Muscle layer of duodenum (tissue), 2 donors: ENCODE data around the gene PHRF1.

ENCODE experiments used
- H3K27ac ChIP-seq: one replicate; pipeline ENCODE4 v1.7.0; 2013; ENCODE audit warnings: mild to moderate bottlenecking, low read length
- H3K27me3 ChIP-seq: one replicate; pipeline ENCODE4 v1.7.0; 2013; ENCODE audit warnings: low read depth, mild to moderate bottlenecking, control low read depth, low read length
- H3K36me3 ChIP-seq, 2 donors: one replicate each; pipeline ENCODE4 v1.7.0; 2013; ENCODE audit warnings: low read length in 2 of 2, control low read depth in 1 of 2, mild to moderate bottlenecking in 1 of 2; ENCODE audit not compliant: insufficient read depth in 2 of 2, control insufficient read depth in 1 of 2
- H3K4me1 ChIP-seq, 2 donors: one replicate each; pipeline ENCODE4 v1.7.0; 2013; ENCODE audit warnings: low read length in 2 of 2, mild to moderate bottlenecking in 2 of 2, control low read depth in 1 of 2, moderate library complexity in 1 of 2; ENCODE audit not compliant: insufficient read depth in 2 of 2, control insufficient read depth in 1 of 2
- H3K4me3 ChIP-seq, 2 donors: one replicate each; pipeline ENCODE4 v1.7.0; 2013; ENCODE audit warnings: low read length in 2 of 2, low read depth in 1 of 2, mild to moderate bottlenecking in 1 of 2
- H3K9me3 ChIP-seq, 2 donors: one replicate each; pipeline ENCODE4 v1.7.0; 2013; ENCODE audit warnings: low read length in 2 of 2, control low read depth in 1 of 2, mild to moderate bottlenecking in 1 of 2; ENCODE audit not compliant: control insufficient read depth in 1 of 2
- donor health status: healthy.

Gene PHRF1

GRCh38 chr11:534396-535209 lies 41.7 kb upstream of the PHRF1 start:
- no peak overlapping the region for H3K27ac ChIP-seq
- peaks cover 0 to 27% of the 10 kb centered on the region in 2 donors for H3K36me3 ChIP-seq
- H3K27me3 ChIP-seq, result no peaks in the 10 kb centered on the region
- peaks cover 0 to 30% of the 10 kb centered on the region in 2 donors for H3K4me1 ChIP-seq
- peak overlapping the region; percentile 62 to 88 for H3K4me3 ChIP-seq
- no peaks in the 10 kb centered on the region for H3K9me3 ChIP-seq

- H3K9me3 ChIP-seq, result no peaks in the 10 kb centered on the region
- no peak overlapping the region for H3K27ac ChIP-seq
- H3K4me3 ChIP-seq, result peak overlapping the region in 1 of 2 donors; percentile 88
- H3K27me3 ChIP-seq, result no peaks in the 10 kb centered on the region
- peaks cover 0 to 27% of the 10 kb centered on the region in 2 donors for H3K36me3 ChIP-seq
- H3K4me1 ChIP-seq, result peaks cover 0 to 30% of the 10 kb centered on the region in 2 donors
Observed at GRCh38 chr11:535210-535518, 41.1 kb upstream of the PHRF1 start.

GRCh38 chr11:535519-536454 lies 40.5 kb upstream of the PHRF1 start, which contains the start of gene HRAS:
Gene HRAS (minus strand): TSS chr11:535576.
- no peaks in the 10 kb centered on the region for H3K27me3 ChIP-seq
- H3K9me3 ChIP-seq, result no peaks in the 10 kb centered on the region
- H3K36me3 ChIP-seq, result peaks cover 0 to 27% of the 10 kb centered on the region in 2 donors
- H3K4me1 ChIP-seq, result peaks cover 0 to 30% of the 10 kb centered on the region in 2 donors
- peak within 1 kb of the TSS; percentile 62 to 88 for H3K4me3 ChIP-seq
- no peak within 1 kb of the TSS for H3K27ac ChIP-seq

- Histone ChIP-seq H3K4me1 (peaks cover 0 to 30% of the 10 kb centered on the region in 2 donors), H3K27me3 (no peaks in the 10 kb centered on the region), H3K4me3 (peak within 1 kb of the TSS in 1 of 2 donors; percentile 48), H3K27ac (no peak within 1 kb of the TSS), H3K9me3 (no peaks in the 10 kb centered on the region), H3K36me3 (peaks cover 0 to 15% of the 10 kb centered on the region in 2 donors)
Observed at GRCh38 chr11:536841-537621, 39.2 kb upstream of the PHRF1 start, which contains the start of gene LRRC56. Gene LRRC56 (plus strand): TSS chr11:537527. CDS start chr11:540685, 3,158 bp downstream.

- Histone ChIP-seq H3K9me3 (no peaks in the 10 kb centered on the region), H3K36me3 (peaks cover 0 to 7% of the 10 kb centered on the region in 2 donors), H3K27me3 (no peaks in the 10 kb centered on the region), H3K4me1 (peaks cover 0 to 30% of the 10 kb centered on the region in 2 donors), H3K4me3 (peak overlapping the region in 1 of 2 donors; percentile 48), H3K27ac (no peak overlapping the region)
Observed at GRCh38 chr11:537622-538430, 38.4 kb upstream of the PHRF1 start.

- no peaks in the 10 kb centered on the region for H3K27me3 ChIP-seq
- no peak overlapping the region for H3K27ac ChIP-seq
- no peak overlapping the region for H3K4me3 ChIP-seq
- H3K36me3 ChIP-seq, result peaks cover 0 to under 1% of the 10 kb centered on the region in 2 donors
- H3K9me3 ChIP-seq, result no peaks in the 10 kb centered on the region
- peaks cover 0 to 30% of the 10 kb centered on the region in 2 donors for H3K4me1 ChIP-seq
Observed at GRCh38 chr11:538431-539051, 37.7 kb upstream of the PHRF1 start.

GRCh38 chr11:539971-540481 lies 36.2 kb upstream of the PHRF1 start:
- Histone ChIP-seq H3K27me3 (no peaks in the 10 kb centered on the region), H3K4me1 (peaks cover 0 to 17% of the 10 kb centered on the region in 2 donors), H3K36me3 (no peaks in the 10 kb centered on the region), H3K27ac (no peak overlapping the region), H3K4me3 (no peak overlapping the region), H3K9me3 (no peaks in the 10 kb centered on the region)

- Histone ChIP-seq H3K4me1 (peaks cover 0 to 17% of the 10 kb centered on the region in 2 donors), H3K4me3 (no peak overlapping the region), H3K9me3 (no peaks in the 10 kb centered on the region), H3K36me3 (no peaks in the 10 kb centered on the region), H3K27me3 (no peaks in the 10 kb centered on the region), H3K27ac (no peak overlapping the region)
Observed at GRCh38 chr11:540583-541432, 35.5 kb upstream of the PHRF1 start.

GRCh38 chr11:541433-541885 lies 34.8 kb upstream of the PHRF1 start:
- H3K36me3 ChIP-seq, result no peaks in the 10 kb centered on the region
- H3K4me3 ChIP-seq, result no peak overlapping the region
- H3K4me1 ChIP-seq, result peaks cover 0 to 13% of the 10 kb centered on the region in 2 donors
- no peaks in the 10 kb centered on the region for H3K27me3 ChIP-seq
- H3K27ac ChIP-seq, result no peak overlapping the region
- H3K9me3 ChIP-seq, result no peaks in the 10 kb centered on the region
